Psoas muscle (tissue), 8 donors: ENCODE data around the gene NPSR1. TPM values are rescaled to one million over a fixed set of nuclear protein-coding genes. Genes with fewer than 3 reads are reported as not detected.
"Not testable (repeated sequence)": the region's sequence is repeated elsewhere in the genome, so short reads cannot be mapped to it uniquely, and the experiment has no call there.

Experiments used
- ATAC-seq, 4 donors: fragments of 200-7000 bp; cut with Tn5 transposase; one replicate each; pipeline ENCODE4 v1.9.1; 2020; ENCODE audit warnings: moderate library complexity in 3 of 4, mild to moderate bottlenecking in 2 of 4
- DNase-seq, 2 donors: peaks; one replicate each; pipeline ENCODE4 v3.0.0-alpha.2; 2020
- H3K27ac ChIP-seq: fragments of 200-600 bp; one replicate; pipeline ENCODE4 v1.8.0; 2022
- H3K27me3 ChIP-seq, 3 donors: fragments of 200-600 bp in 1 of 3; one replicate each; pipeline versions ENCODE4 v1.6.1 to v1.8.0; 2013 to 2022; ENCODE audit warnings: low read length in 2 of 3, mild to moderate bottlenecking in 2 of 3, moderate library complexity in 1 of 3; ENCODE audit not compliant: insufficient read depth in 3 of 3
- H3K36me3 ChIP-seq, 2 donors: fragments of 200-600 bp in 1 of 2; one replicate each; pipeline versions ENCODE4 v1.6.1 to v1.8.0; 2013 to 2022; ENCODE audit warnings: low read depth in 1 of 2, mild to moderate bottlenecking in 1 of 2, moderate library complexity in 1 of 2; ENCODE audit not compliant: insufficient read depth in 1 of 2
- H3K4me1 ChIP-seq: fragments of 200-600 bp; one replicate; pipeline ENCODE4 v1.8.0; 2022
- H3K4me3 ChIP-seq: fragments of 200-600 bp; one replicate; pipeline ENCODE4 v1.8.0; 2022; ENCODE audit warnings: mild to moderate bottlenecking
- H3K9me3 ChIP-seq: fragments of 200-600 bp; one replicate; pipeline ENCODE4 v1.8.0; 2022
- WGBS, 3 donors: extraction: QIAGEN DNeasy Blood & Tissue Kit; methylation state at CpG; one replicate each; pipeline versions ENCODE4 v1.1.6 to v1.1.7; 2013; 5-methylcytosine and 5-hydroxymethylcytosine counted together
- intact Hi-C, 2 donors: fragments of 100-400 bp; cut with DNase I; formaldehyde crosslinking; loops; one replicate each; pipeline versions ENCODE4 v1.11.0 to v1.14.2; 2022
- polyA plus RNA-seq, 3 donors: library from polyadenylated mRNA; stranded (reverse); fragments of 200-250 nt; gene quantifications; one replicate each; pipeline ENCODE4 v1.2.3, GENCODE V29; 2013
- total RNA-seq, 4 donors: library from RNA; stranded (reverse); fragmentation: NEBNext Ultra II Directional in 2 of 4; extraction: Animal tissue kit (Norgen Biotek cat#: 25700) in 2 of 4; gene quantifications; one replicate each; pipeline versions ENCODE4 v1.2.1 to v1.2.4, GENCODE V29; 2021 to 2023
- TF ChIP-seq, protein P1 (sequence below): fragments of 200-600 bp; IDR thresholded peaks from one replicate; pipeline ENCODE4 v1.8.0; 2022; ENCODE audit warnings: antibody characterized with exemption
- donor health status: healthy with polysubstance abuse.
- donor health status: DM: no; HTN: no; CAD: no; lungs with moderate emphysema.
- donor health status: Bipolar disorder and iron deficiency.
- donor health status: healthy.
- donor health status: DM: yes; HTN: yes; CAD: no.
- donor health status: DM: no; HTN: no; CAD: no.
- donor health status: DM: no; HTN: no; CAD: no.
- donor health status: DM: yes; HTN: yes; CAD: no.

The NPSR1 gene
- total and polyA plus RNA-seq, 7 donors, result not detected

- intact Hi-C loops, result no loop called here
- no peak overlapping the region for H3K4me3 ChIP-seq
- WGBS, 3 donors, result 85 to 88% (median 86%) methylated on average over 6 of the region's 6 CpGs
- no peak for DNase-seq
- H3K27me3 ChIP-seq, result no peaks in the 10 kb centered on the region
- H3K4me1 ChIP-seq, result no peaks in the 10 kb centered on the region
- H3K27ac ChIP-seq, result no peak overlapping the region
- no peaks in the 10 kb centered on the region for H3K9me3 ChIP-seq
- TF ChIP-seq, protein P1, sequence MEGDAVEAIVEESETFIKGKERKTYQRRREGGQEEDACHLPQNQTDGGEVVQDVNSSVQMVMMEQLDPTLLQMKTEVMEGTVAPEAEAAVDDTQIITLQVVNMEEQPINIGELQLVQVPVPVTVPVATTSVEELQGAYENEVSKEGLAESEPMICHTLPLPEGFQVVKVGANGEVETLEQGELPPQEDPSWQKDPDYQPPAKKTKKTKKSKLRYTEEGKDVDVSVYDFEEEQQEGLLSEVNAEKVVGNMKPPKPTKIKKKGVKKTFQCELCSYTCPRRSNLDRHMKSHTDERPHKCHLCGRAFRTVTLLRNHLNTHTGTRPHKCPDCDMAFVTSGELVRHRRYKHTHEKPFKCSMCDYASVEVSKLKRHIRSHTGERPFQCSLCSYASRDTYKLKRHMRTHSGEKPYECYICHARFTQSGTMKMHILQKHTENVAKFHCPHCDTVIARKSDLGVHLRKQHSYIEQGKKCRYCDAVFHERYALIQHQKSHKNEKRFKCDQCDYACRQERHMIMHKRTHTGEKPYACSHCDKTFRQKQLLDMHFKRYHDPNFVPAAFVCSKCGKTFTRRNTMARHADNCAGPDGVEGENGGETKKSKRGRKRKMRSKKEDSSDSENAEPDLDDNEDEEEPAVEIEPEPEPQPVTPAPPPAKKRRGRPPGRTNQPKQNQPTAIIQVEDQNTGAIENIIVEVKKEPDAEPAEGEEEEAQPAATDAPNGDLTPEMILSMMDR, result no peak
- H3K36me3 ChIP-seq, result no peaks in the 10 kb centered on the region
- no peak for ATAC-seq
These were observed 211.0 kb downstream of the NPSR1 start for GRCh38 chr7:34869057-34869456.

- H3K9me3 ChIP-seq, H3K27ac ChIP-seq, DNase-seq, H3K4me1 ChIP-seq, H3K27me3 ChIP-seq, intact Hi-C loops, H3K36me3 ChIP-seq, H3K4me3 ChIP-seq: not testable (repeated sequence)
- ATAC-seq, result peak in 1 of 4 donors; percentile 44
- 87 to 90% (median 88%) methylated on average over 2 of the region's 2 CpGs for WGBS, 3 donors
These were observed 212.0 kb downstream of the NPSR1 start for GRCh38 chr7:34870041-34870440.

DNA sequence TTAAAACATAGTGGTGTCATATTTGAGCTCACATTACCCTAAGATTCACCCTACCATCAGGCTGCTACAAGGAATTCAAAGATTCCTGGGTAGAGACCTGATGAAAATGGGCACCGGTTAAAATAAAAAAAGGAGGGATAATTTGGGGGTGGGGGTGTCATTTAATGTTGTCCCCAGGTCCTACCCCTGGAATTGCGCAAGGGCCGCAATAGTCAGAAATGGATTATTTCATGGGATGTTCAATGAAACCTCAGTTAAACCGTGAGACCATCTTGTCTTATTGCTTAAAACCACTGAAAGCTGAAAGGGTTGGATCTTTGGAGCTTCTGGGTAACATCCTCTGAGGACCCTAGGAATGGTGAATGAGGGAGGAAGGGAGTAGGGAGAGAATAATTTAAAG is 216.3 kb downstream of the NPSR1 start:
- H3K9me3 ChIP-seq, H3K27me3 ChIP-seq, H3K4me3 ChIP-seq, H3K36me3 ChIP-seq, ATAC-seq, DNase-seq, H3K4me1 ChIP-seq, H3K27ac ChIP-seq, intact Hi-C loops: not testable (repeated sequence)
- WGBS, 3 donors, result 91 to 93% (median 92%) methylated on average over 3 to 4 of the region's 4 CpGs

DNA sequence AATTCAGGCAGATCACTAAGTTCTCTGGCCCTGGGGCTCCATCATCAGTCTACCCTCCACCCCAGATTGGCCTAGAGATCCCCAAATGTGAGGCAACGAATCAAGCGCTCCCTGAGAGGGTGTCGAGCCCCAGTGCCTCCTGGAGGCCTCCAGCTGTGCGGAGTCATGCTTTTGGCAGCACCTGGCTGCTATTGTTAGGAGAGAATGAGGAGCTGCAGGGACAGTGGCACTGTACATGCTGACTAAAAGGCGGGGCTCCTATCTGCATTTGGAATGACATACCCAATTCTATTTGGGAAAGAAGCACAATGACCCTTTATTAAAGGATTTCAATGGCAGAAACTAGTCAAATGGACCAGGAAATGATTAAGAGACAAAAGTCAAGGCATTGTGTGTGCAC is 217.5 kb downstream of the NPSR1 start:
- no peaks in the 10 kb centered on the region for H3K36me3 ChIP-seq
- H3K9me3 ChIP-seq, result no peaks in the 10 kb centered on the region
- ATAC-seq (no peak), DNase-seq (no peak)
- H3K4me3 ChIP-seq, result no peak overlapping the region
- 76 to 83% (median 78%) methylated on average over 5 of the region's 5 CpGs for WGBS, 3 donors
- no peaks in the 10 kb centered on the region for H3K27me3 ChIP-seq
- H3K4me1 ChIP-seq, result no peaks in the 10 kb centered on the region
- intact Hi-C loops, result no loop called here
- no peak overlapping the region for H3K27ac ChIP-seq
- TF ChIP-seq, protein P1, result no peak

GRCh38 chr7:34878944-34879735 is 221.1 kb downstream of the NPSR1 start:
- ATAC-seq, H3K9me3 ChIP-seq, H3K27me3 ChIP-seq, H3K36me3 ChIP-seq, intact Hi-C loops, H3K27ac ChIP-seq, H3K4me1 ChIP-seq, DNase-seq, H3K4me3 ChIP-seq: not testable (repeated sequence)
- WGBS, 3 donors, result 68 to 75% (median 69%) methylated on average over 6 to 8 of the region's 8 CpGs

GRCh38 chr7:34879871-34880270 is 221.9 kb downstream of the NPSR1 start:
- WGBS, 3 donors, result 61 to 75% (median 70%) methylated on average over 2 of the region's 2 CpGs
- ATAC-seq, result no peak
- Histone ChIP-seq H3K27ac (no peak overlapping the region), H3K27me3 (no peaks in the 10 kb centered on the region), H3K9me3 (no peaks in the 10 kb centered on the region), H3K4me1 (no peaks in the 10 kb centered on the region), H3K36me3 (no peaks in the 10 kb centered on the region), H3K4me3 (no peak overlapping the region)
- TF ChIP-seq, protein P1, result no peak
- DNase-seq, result no peak
- intact Hi-C loops, result no loop called here

DNA sequence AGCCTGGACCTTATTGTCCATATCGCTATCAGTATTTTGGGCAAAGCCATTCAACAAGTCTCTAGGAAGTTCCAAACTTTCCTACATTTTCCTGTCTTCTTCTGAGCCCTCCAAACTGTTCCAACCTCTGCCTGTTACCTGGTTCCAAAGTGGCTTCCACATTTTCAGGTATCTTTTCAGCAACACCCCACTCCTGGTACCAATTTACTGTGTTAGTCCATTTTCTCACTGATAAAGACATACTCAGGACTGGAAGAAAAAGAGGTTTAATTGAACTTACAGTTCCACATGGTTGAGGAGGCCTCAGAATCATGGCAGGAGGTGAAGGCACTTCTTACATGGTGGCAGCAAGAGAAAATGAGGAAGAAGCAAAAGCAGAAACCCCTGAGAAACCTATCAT is 225.8 kb downstream of the NPSR1 start:
- ATAC-seq, intact Hi-C loops, H3K4me1 ChIP-seq, H3K36me3 ChIP-seq, H3K4me3 ChIP-seq, H3K9me3 ChIP-seq, DNase-seq, H3K27ac ChIP-seq, H3K27me3 ChIP-seq: not testable (repeated sequence)
- WGBS, 3 donors, result 86 to 89% (median 88%) methylated on average over 1 of the region's 1 CpG
